CMK (cell line): ENCODE results near the gene LMO1.

Experiments
- DNase-seq: peaks from one replicate; pipeline ENCODE4 v3.0.0-alpha.2; 2010; ENCODE audit warnings: low read depth

The LMO1 gene

DNA sequence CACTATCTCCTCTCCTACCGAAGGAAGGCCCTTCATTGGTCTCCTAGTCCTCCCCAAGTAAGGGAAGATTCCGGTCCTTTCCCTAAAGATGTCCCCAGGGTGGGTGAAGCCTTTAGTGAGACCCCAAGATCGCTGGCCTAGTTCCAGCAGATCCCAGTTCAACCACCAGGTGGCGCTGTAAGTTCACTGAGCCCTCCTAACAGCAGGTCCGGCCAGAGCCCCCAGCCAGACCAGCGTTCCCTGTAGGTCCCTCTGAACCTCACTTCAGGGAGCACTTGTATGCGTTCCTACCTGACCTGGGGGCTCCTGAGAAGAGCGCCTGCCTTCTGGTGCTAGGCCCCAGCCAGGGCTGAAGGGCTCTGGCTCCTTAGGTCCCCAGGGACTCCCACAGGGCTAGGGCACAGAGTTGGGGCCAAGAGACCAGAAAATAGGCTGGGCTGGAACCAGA is 38.1 kb downstream of the LMO1 start:
- peak; percentile 52 for DNase-seq

DNA sequence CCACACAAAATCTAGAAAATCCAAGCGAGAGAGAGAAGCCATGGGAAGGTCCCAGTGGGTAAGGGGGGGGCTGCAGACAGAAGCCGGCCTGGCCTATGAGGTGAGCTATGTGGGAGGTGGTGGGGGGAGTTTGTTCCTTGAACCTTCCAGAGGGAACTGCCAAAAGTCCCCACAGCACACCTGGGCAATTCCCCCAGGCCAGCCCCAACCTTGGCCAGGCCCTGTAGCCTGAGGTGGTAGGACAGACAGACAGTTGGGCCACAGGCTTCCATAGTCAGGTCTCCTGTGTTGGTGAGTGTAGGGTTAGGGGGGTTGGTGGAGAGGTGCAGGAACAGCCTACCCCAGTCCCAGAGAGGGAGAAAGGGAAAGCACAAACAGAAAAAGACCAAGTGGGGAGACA is 39.0 kb downstream of the LMO1 start:
- no peak for DNase-seq

DNA sequence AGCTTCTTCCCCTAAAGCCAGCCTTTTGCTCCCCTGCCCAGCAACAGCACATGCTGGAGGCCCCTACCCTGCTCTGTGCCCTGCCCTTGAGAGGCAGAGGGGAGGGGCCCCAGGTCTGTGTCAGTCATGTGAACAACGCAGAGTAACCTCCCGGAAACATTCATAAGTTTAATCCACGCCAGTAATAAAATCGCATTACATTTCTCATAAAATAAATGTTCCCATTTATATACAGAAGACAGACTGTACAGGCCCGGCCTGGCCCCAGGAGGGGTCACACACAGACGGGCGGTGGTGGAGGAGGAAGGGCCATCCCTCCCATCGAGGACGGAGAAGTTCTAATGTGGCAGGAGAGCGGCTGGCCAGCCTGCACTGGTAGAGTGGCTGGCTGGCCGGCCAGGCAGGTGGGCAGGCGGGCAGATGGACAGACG is 39.5 kb downstream of the LMO1 start:
- DNase-seq: no peak

GRCh38 chr11:8223513-8223900 is 40.2 kb downstream of the LMO1 start:
- no peak for DNase-seq

DNA sequence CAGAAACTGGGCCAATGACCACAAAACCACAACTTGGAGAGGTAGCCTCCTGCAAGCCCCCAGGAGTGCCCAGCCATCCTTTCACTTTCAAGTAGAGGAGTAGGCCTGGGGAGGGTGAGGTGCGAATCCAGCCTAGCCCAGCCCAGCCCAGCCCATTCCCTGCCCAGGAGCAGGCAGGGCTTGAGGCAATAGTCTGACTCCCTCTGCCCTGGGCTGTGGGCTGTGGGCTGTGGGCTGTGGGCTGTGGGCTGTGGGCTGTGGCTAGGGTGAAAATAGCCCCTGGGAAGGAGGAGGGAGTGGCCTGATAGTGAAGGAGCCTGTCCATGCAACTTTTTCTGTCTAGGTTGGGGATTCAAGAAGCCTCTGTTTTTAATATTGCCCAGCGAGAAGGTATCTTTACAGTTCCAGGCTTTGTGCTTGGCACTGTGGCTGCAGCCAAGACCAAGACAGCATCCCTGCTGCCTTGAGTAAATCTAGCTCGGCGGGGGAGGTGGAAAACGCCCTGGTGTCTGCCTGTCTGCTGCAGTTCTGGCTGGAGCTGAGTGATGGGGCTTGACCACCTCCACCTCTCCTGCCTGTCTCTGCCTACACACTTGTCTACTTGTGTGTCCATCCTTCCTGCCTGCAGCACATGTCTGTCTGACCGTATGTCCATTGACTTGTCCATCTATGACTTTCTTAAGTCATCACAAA is 40.7 kb downstream of the LMO1 start:
- DNase-seq: no peak

DNA sequence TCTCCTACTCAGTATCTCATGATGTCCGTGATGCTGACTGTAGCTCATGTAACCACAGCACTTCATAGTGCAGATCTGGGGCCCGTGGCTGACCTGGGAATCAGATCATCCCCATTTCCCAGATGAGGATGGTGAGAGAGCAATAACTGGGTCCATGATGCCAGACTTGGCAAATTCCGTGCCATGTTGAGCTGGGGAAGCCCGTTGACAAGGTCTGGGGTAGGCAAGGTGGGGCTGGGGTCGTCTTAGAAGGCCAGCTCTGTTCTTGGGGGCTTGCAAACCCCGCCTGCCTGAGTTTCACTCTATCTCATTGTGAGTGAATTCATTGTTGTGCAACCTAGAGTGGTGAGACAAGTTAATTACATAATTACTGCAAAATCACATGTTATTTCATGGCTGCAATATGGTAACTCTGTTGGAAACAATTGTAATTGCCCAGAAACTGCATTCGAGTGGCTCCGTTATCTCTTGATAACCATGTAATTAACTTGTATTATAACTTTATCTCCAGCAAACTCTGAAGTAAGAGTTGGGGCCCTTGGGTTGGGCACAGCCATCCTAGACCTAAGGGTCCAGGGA is 41.7 kb downstream of the LMO1 start:
- DNase-seq: no peak

DNA sequence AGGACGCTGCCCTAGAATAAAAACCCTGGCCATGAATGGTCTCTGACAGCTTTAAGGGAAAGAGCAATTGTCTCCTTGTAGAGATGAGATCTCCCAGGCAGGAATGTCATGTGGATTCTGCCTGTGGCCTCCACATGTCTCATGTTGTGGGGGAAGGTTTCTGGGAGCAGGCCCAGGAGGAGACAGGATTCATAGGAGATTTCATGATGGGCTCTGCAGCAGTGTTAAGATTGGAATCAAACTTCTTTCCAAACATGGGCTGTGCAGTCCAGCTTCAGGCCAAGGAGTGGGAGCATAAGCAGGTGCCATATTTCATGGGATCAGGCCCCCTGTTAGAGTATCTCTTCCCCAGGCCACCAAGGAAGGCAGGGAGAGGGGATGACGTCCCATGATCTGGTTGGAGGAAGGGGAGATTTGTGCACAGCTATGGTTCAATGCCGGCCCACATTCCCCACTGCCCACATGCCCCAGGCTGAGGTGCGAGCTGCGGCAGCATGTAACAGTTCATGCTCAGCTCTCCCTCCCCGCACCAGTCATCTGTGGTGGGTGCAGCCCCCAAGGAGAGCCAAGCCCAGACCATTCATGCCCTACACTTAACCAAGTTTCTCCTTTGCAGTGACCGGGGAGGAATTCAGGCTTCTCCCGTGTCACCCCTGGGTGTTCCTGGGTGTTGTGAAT is 42.5 kb downstream of the LMO1 start:
- no peak for DNase-seq

DNA sequence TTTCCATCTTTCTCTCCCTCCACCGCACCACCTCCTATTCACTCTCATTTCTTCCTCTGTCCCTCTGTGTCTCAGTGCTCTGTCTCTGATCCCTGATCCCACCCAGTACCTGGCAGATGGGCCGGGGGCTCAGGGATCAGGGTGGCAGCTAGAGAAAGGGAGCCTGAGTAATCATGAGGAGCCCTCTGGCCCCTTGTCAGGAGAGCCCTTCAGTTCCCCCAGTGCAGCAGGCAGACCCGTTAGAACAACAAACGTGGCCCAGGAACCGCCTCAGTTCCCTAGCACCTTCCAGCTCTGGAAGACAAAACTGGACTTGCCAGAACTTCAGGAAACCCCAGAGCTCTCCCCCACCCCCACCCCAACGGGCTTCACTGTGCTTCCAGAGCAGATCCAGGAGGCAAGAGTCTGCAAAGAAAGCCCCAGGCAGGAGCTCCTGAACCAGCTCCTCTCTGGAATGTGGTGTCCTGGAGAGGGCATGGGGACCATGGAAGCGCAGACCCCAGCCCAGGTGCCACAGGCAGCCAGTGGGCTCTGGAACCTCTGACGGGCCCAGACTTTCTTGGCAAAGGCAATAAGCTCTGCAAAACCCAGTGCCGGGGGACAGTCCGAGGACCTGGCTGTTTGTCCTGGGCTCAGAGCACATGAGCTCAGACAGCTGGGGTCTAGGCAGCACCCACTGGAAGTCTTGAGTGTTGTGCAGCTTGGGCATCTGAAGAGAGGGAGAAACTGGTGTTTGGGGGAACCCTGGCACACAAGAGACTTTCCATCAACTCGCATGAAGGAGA is 43.2 kb downstream of the LMO1 start:
- DNase-seq: no peak

- DNase-seq: peak; percentile 39
These were observed 44.2 kb downstream of the LMO1 start for GRCh38 chr11:8219257-8220021.

GRCh38 chr11:8218840-8219239 is 44.8 kb downstream of the LMO1 start:
- DNase-seq: no peak

DNA sequence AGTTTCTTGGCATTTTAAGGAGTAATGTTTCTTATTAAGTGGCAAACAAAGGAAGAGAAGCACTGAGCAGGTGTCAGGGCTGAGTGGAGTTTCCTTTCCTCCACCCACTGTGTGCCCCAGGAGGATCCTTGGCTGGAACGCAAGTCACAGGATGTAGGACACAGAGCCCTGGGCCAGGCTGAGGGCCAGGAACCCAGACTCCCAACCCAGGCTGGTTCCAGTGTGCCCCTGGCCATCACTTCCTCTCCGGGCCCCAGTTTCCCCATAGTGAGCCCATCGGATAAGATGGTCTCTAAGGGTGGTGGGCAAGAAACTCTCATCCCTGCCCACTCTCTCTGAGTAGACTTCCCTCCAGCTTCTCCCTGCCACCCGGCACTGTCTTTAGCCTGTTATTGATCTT is 45.3 kb downstream of the LMO1 start:
- DNase-seq: no peak

DNA sequence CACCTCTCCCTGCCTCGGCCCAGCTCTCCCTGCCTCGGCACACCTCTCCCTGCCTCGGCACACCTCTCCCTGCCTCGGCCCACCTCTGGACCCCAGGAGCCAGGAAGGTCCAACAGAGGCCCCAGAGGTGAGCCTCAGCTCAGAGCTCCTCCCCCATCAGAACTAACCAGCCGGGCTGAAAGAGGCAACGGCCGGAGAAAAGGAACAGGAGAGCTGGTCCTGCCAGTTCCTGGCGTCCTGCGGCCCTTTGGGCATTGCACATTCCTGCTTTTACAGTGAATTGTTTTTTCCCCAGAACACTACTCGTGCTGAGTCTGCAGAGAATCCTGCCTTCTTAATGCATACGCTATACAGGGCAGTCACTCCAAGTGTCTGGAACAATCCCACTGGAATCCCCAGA is 45.8 kb downstream of the LMO1 start:
- no peak for DNase-seq

DNA sequence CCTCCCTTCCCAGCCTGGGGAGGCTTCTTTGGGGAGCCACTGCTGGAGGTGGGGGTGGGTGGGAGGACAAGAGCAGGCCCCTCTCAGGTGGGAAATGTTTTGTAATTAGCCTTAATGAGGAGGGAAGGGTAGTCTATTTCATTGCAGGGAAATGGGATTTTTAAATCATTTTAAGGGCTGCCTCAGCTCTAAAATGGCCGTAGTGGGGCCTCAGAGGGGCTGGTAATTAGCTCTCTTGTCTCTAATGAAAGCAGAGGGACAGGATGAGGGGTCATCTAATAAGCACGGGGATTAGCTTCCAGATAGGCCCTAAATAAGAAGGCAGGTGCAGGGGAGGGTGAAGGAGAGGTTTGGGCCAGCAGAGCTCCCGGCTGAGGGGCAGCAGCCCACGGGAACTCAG is 46.5 kb downstream of the LMO1 start:
- no peak for DNase-seq

DNA sequence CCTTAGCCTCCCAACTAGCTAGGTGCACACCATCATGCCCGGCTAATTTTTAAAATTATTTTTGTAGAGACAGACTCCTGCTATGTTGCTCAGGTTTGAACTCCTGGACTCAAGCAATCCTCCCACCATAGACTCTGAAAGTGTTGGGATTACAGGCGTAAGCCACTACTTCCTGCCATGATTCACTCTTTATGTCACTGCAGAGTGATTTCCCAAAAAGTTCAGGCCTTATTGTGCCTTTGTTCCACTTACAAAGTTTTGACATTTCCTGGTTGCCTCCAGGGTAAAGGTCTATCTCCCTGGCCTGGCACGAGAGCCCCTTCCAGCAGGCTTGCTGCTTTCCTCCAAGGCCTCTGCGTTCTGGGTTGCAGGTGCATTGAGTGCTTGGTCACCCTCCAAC is 50.3 kb downstream of the LMO1 start:
- no peak for DNase-seq

DNA sequence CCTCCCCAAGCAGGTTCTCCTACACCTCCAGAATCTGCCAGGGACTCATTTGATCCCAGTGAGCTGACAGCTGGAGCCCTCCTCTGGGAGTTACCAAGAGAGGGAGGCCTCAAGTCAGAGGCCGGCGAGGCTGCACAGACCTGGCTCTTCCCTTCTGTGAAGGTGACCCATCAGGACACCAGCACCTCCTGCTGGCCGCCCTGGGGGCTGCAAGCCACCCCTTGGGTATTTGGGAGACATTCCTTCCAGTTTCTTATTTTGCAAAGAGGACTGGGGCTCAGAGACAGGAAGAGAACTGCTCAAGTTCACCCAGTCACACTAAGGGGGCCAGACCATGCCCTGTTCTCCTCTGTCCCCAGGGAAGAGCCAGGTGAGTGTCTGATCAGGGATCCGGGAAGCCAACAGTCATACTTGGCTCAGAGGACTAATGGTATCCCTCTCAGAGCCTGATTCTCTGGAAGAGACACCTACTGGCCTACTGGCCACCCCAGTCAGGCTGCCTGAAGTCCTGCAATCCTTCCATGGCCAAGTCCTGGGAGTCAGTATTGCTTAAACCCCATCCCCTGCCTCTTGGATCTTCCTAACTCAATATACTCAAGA is 54.4 kb downstream of the LMO1 start:
- DNase-seq: peak; percentile 34

GRCh38 chr11:8207080-8208000 is 56.3 kb downstream of the LMO1 start:
- no peak for DNase-seq

DNA sequence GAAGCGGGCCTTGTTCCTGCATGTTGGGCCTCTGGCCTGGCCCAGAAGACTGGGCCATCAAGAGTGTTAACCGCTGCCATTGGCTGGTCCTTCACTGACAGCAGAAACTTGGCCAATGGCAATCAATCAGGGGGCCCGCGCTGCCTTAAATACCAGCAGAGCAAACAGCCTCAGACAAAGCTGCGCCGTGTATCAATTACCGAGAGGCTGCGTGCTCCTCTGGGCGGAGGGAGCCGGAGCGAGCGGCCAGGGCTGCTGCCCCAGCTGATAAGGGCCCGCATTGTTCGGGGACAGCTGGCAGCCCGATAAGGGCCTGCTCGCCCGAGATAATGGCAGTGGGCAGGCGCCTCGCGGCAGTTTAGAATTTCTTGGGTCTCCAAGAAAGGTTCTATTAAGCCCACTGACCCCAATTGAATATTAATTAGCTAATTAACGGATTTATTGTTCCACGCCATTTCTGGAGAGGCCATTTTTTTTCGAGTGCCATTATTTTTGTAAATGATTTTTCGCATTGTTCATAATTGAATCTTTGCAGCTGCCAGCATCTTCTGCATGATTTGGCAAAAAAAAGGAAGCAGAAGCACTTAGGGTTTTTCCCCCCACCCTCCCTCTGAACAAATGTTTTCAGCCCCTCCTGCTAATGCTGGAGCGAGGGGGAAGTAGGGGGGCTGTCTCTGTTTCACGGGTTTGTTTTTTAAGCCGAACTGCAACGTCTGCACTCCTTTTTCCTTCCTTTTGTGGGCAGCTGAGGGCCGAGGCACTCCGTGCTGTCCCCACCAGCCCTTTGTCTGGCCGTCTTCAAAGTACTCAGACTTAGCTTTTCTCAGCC is 57.2 kb downstream of the LMO1 start:
- peak; percentile 97 for DNase-seq

DNA sequence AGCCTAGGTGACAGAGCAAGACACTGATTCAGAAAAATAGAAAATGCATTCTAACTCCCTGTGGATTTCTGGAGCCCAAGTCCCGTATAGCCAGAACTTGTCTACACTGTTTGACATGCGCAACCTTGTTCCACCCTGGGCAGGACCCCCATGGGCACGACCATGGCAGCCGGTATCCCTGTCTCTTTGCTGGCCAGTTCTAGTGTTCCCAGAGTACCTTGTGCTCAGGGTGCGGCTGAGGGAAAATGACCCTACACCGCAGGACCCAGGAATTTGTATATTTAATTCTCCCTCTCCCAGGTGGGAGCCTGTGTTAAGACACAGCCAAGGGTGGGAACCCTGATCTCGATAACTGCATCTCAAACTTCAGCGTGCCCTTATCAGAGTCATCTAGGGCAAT is 58.1 kb downstream of the LMO1 start:
- no peak for DNase-seq

- no peak for DNase-seq
These were observed 59.1 kb downstream of the LMO1 start for GRCh38 chr11:8204596-8204995.

DNA sequence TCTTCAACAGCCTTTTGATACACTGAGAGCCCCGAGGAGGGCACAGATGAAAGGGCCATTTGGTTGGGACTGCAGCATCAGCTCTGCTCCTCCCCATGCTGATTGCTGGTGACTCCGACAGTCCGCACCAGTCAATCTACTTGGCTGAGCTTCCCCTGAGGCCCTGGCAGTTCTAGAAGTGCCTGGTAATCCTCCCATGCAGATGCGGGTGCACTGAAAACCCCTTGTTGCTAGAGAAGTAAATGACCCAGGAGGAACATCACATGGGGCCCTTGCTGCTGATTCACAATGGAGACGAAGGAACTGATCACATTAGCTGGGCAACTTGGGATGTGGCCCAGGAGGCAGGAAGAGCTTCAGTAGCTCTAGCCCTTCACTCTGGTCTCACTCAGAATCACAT is 59.7 kb downstream of the LMO1 start:
- DNase-seq: no peak
